ENCODE data around the gene GALNT9.

GALNT9 gene

DNA sequence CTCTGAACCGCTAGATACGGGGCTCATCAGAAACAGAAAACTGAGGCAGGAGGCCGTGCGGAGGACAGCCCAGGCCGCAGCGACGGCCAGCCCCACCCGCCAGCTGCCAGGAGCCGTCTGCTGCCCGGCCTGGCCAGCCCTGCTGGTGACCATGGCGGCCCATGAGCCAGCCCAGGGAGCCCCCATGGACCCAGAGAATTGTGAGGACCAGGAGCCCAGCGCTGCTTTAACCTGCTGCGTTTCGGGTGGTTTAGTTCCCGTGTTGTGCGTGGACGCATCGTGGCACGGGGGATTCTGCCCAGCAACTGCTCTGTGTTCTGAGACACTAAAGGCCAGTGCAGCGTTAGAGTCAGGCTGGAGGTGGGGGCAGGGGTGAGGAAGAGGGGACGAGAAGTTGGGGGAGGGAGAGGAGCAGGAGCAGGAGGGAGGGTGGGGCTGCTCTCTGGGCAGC, 140.9 kb downstream of the GALNT9 start:
- in situ Hi-C loops (cut with HindIII; ENCODE audit: low sequenced_read_pairs) = no loop called here

DNA sequence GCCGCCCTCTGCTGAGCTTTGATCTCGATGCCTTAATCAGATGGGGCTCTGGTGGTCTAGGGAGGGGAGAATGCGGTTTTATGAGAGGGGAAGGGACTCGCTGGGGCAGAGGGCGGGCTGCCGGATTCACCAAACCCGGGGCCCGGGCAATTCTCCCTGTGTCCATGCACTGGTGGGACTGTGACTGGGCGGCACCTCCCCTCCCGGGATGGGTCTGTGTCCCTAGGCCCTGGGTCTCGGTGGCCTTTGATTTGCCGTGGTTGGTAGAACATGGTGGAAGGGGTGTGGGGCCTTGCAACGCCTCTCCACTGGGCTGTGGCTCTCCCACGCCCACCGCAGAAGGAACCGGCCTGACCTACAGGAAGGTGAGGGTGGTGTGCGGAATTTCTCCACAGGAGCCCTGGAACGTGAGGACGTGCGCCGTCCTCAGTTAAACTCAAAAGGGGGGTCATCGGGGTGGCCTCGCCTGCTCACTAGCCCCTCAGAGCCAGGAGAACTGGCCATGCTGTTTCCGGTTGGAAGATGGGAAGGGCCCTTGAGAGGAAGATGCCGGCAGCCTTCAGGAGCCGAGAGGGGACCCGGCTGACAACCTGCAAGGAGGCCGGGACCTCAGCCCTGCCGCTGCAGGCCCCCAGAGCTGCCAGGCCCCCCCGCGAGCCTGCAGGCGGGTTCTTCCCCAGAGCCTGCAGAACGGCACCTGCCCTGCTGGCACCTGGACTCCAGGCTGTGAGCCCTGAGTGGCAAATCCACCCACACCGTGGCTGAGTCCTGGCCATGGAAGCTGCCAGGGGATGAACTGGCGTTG, 141.5 kb downstream of the GALNT9 start:
- in situ Hi-C loops (cut with HindIII; ENCODE audit: low sequenced_read_pairs) = no loop called here

DNA sequence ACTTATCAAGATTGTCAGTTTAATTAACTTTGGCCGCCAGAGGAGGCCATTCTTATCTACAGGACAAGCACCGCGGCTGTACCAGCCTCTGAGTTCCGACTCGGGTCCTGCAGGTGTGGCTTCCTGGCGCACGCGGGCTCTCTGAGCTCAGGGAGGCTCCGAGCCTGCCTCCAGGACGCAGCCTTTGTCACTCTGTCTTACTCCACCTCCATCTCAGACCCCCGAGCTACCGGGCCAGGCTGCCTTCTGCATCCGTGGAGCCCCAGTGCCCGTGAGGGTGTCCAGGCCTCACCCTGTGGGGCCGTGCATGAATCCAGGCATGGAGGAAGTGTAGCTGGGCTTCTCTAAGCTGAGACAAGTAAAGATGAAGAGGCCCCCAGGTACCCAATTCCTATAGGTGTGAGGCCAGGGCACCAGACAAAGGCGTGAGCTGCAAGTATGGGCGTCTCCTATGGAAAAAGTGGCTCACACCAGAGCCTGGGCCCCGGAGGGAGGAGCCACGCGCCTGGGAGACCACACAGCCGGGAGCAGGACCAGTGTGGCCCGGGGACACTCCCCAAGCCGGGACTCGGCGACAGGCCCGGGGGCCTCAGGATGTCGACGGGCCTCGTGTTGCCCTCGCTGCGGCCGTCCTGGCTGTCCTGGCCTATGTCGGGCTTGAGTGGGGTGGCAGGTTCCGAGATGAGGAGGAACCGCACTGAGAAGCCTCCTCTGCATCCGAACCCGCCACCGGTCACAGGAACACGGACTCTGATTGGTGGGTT, 142.3 kb downstream of the GALNT9 start:
- in situ Hi-C loops (cut with HindIII; ENCODE audit: low sequenced_read_pairs) = no loop called here

DNA sequence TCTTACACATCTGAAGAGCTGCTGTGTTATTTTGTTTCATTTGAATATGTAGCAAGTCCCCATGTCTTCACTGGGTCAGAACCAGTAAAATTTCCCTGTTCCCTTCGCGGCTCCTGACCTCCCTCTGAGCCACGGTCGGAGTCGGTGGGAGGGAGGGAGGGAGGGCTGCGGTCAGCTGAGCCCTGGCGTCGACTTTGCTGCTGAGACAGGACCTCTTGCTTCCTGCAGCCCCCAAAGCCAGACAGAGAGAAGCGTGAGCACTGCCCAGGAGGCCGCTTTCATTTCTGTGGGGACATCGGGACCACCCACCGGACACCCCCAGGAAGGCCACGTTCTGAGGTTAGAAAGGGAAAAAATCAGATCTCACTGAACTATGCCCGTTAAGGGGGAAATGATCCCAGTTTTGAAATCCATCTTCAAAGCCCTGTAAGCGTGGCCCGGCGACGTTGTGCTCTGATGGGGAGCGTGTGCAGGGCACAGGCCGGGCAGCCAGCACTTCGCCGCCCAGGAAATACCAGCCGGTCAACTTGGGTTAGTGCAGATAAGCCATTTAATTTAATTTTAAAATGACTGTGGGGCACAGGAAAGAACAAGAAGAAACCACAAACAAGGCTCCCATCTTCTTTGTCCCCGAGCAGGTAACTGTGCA, 143.1 kb downstream of the GALNT9 start:
- in situ Hi-C loops (cut with HindIII; ENCODE audit: low sequenced_read_pairs) = no loop called here

DNA sequence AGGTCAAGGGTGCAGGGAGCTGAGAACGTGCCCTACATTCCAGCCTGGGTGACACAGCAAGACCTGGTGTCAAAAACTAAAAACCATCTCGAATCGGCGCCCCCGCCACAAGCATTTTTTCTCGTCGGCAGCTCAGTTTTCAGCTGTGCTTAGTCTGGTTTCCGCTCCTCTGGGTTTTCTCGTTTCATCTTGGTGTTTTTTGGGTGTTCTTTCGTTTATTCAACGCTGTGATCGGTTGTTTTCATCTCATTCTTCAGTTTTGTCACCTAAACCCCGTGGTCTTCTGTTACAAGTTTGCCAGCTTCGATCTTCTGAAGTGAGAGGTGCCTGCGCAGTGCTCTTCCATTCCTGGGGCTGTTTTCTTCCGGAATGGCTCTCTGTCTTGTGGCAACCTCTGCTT, 143.7 kb downstream of the GALNT9 start:
- in situ Hi-C loops (cut with HindIII; ENCODE audit: low sequenced_read_pairs) = no loop called here

DNA sequence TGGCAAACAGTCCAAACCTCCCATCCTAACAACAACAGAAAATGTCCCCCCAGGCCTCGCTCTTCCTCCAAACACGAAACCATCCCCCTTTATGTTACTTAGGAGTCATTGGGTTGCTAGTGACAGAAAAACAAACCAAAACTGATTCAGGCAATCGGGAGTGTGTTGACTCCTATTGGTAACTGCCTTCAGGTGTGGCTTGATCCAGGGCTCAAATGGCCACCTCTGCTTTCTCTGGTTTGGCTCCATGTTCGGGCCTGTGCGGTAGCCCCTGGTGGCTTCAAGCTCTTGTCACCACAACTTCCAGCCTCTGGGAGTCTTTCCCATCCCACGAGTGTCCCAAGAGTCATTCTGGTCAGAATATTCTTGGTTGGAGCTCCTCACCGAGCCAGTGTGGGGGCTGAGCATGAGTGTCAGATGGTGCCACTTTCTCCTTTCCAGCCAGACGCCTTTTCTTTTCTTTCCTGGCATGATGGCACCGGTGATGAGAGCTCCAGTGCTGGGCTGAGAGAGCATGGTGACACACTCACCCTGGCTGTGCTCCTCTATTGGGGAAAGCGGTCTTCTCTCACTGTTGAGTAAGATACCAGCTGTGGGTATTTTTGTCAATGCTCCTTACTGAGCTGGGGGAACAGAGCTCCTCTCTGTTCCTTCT, 146.6 kb downstream of the GALNT9 start:
- in situ Hi-C loops (cut with HindIII; ENCODE audit: low sequenced_read_pairs) = no loop called here

DNA sequence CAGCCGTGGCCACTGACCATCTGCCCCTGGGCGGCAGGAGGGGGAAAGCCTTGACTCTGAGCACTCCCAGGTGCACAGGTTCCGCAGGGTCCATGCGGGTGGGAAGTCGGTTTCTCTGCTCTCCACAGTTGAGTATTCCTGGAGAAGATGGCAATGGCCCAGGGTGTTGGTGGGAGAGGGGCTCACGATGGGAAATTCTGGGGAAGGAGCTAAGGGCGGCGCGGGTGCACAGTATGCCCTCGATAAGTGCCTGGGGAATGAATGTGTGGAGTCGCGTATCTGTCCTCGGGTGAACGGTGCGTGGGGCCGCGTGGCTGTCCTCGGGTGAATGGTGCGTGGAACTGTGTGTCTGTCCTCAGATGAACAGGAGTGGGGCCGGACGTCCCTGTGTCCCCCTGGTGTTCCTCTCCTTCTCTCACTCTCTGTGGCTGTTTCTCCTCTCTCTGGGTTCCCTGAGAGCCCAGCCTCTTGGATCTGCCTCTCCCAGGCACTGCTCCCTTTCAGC, 147.1 kb downstream of the GALNT9 start:
- in situ Hi-C loops (cut with HindIII; ENCODE audit: low sequenced_read_pairs) = no loop called here

DNA sequence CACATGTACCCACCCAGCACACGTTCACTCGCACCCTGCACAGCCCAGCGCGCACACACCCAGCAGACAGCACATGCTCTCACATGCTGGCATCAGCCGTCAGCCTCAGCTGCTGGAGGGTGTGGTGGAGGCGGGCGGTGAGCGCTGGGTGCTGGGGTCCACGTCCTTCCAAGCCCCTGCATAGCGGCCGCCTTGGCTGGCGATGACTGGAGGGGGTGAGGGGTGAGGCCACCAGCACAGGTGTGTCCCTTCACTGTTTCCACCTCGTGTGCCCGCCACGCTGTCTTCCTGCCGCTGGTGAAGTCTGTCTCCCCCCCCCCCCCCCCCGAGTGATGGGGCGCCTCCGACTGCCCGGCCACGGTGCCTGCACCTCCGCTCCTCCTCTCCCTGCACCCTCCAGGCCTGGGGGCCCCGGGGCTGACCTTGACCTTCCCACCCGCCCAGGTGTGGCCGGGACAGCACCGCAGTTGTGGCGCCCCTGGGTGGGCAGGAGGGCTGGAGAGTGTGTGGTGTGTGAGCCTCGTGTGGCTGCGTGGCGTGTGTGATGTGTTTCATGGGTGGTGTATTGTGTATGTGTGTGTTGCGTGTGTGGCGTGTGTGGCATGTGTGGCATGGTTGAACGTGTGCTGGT, 147.7 kb downstream of the GALNT9 start:
- in situ Hi-C loops (cut with HindIII; ENCODE audit: low sequenced_read_pairs) = no loop called here

DNA sequence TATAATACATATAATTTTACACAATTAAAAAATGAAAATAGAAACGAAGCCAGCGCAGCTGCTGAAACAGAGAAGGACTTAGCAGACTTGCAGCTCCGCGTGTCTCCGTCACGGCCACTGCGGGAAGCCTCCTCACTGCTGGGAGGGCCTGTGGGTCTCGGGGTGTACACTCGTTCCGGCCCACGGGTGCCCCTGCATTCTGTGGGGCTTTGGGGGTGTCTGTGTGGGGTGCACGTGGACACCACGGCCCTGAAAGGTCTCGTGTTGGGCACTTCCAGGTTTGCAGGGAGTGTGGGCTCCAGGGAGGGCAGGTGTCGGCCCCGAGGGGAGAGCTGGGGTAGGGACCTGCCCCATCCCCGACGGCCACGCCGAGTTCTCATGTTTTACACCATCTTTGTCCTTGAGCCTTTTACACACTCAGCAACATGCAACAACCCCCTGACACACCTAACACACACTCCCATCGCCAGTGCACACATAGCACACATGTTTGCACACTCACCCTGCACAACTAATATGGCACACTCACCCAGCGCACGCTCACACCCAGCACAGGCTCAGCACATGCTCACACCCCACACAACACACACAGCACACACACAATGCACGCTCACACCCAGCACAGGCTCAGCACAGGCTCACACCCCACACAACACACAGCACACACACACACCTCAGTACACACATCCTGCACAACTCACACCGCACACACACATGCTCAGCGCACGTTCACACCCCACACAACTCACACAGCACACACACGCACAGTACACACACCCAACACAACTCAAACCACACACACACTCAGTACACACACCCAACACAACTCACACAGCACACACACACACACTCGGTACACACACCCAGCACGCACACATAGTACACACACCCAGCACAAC, 148.5 kb downstream of the GALNT9 start:
- in situ Hi-C loops (cut with HindIII; ENCODE audit: low sequenced_read_pairs) = no loop called here

DNA sequence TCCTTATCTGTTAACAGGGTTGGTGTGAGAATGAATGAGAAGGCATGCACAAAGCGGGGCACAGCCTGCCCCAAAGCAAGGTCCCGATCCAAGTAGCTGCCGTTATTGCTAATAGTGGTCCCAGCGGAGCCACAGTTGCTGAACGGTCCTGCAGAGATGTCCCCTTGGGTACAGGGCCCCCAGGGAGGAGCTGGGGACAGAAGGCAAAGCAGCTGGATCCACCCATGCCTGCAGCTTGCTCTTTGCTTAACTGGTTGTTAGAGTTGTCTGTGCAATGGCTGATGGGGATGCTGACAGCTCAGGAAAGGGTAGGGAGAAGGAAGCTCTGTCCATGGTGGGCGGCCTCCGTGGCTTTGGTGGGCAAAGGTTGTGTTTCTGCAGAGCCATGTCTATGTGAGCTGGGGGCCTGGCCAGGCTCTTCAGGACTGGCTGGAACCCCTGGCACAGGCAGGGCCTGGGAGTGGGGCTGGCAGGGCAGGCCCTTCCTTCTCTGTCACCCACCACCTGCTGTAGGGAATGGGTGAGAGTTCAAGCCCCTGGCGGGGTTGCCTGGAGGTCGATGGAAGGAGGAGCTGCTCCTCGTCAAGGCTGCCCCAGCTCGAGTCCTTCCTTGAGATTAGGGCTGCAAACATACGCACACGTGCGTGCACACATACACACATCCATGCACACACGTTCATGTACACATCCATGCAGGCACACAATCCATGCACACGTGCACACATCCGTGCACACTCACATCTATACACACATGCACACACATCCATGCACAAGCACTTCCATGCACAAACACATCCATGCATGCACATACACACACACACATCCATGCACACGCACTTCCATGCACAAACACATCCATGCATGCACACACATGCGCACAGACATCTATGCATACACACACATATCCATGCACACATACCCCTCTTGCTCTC, 149.7 kb downstream of the GALNT9 start:
- in situ Hi-C loops (cut with HindIII; ENCODE audit: low sequenced_read_pairs) = no loop called here

DNA sequence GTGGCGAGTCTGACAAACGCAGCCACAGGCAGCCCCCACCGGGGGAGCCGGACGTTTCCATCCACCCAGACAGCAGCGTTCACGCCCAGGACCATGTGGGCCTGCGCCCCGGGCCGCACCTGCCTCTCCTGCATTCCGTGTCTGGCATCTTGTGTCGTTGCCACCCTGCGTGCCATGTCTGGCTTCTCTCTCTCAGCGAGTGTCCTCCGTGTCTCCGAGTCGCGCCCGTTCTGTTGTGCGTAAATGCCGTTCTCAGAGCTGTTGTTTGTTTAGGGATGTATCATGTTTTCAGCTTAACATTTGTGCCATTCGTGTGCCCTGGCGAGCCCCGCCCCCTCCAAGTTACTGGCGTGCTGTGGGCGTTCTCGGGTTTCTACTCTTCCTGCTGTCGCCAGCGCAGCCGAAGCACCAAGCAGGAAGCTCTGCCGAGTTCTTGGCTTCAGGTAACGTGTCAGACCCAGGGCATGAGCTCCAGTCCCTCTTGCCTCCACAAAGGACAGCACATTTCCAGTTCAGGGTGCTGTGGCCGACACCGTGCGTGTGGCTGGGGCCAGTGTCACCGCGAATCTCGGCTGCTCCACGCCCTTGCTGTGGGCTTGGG, 150.5 kb downstream of the GALNT9 start:
- in situ Hi-C loops (cut with HindIII; ENCODE audit: low sequenced_read_pairs) = no loop called here

DNA sequence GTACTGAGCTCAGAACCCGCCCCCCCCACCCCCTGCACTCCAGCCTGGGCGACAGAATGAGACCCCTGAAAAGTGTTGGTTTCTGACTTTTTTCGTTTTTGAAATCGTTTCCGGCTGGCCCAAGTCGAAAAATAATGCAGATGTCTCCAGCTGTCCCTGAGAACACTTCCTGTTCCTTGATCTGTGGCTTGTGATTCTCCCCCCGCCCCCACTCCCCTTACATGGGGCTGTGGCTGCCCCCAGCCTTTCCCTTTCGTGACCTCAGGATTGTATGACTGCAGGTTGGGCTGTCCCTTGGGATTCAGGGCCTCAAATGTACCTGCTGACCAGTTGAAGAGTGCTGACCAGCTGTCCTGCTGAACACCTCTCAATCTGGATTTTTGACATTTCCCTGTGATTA, 151.1 kb downstream of the GALNT9 start:
- in situ Hi-C loops (cut with HindIII; ENCODE audit: low sequenced_read_pairs) = no loop called here

DNA sequence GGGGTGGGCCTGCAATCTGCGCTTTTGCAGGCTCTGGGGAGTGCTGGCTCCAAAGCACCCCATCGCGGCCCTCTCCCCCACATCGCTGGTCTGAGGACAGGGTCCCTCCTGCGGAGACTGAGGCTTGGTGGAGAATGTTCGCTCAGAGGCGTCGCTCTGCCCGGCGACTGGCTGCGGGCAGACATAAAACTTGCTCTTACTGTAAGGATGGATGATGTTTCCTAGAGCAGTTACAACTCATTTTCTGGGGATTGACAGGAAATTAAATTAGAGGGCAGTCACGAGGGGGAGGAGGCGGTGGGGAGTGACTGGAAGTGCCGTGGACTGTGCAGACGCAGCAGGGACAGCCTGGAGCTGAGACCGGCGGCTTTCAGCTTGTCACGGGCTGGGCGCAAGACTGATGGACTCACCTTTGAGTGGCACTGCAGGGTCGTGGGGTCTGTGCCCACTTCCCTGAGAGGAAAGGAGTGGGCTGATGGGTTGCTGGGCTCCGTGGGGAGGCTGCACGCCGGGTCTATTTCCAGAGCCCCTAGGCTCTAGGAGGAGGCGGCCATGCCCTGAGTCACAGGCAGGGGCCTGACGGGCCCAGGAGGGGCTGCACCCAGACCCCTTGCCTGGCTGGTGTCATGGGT, 152.4 kb downstream of the GALNT9 start:
- in situ Hi-C loops (cut with HindIII; ENCODE audit: low sequenced_read_pairs) = no loop called here

DNA sequence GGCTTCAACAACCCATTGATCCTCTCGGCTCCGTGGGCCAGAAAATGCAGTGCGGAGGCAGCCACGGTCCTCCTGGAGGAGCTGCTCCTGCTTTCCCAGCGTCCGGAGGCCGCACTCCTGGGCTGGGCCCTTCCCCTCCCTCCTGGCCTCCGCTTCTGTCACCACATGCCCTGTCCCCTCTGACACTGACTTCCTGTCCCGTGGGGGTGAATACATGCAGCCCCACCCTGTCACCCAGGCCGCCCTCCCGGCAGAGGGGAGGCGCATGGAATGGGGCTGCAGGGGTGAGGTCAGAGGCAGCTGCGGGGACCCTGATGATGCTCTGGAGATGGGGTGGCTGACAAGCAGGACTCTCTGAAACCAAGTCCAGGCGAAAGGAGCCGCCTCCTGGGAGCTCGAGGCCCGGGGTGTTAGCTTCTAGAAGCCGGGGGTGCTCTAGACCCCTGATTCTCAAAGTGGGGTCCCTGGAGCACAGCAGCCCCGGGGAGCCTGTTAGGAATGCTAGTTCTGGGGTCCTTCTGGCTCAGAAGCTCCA, 152.9 kb downstream of the GALNT9 start:
- in situ Hi-C loops (cut with HindIII; ENCODE audit: low sequenced_read_pairs) = no loop called here

DNA sequence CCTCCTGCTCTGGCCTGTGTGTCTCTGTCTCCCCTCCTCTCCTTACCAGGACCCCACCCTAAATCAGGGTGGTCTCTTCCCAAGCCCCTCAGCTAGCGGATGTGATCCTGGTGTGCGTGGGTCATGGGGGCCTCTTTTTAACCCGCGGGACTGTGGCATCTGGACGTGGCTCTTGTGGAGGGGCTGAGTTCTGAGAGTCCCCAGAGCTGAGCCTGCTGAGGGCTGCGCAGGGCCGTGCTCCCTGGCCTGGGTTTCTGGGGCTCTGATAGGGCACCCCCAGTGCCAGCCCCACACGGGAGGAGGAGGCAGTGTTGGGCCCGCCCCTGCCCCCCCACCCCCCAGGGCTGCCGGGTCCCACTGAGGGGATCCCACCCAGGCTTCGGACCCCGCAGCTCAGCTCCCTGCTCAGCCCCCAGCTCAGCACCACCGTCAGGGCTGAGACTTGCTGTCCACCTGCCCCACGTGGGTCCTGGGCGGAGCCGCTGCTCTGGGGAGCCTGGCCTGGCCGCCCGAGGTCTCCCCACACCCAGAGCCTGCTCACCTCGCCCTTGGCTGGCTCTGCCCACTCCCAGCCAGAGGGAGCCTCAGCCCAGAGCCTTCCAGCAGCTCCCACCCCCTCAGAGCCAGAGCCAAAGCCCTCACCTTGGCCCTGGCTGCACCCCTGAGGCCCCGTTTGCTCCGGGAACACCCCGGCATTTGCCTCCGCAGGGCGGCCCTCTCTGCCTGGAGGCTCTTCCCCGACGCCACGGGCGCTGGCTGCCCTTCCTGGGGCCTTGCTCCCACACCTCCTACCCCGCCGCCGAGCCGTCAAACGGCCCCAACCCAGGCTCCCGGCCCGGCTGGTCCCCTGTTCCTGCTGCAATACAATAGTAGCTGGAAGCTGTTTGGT, 153.6 kb downstream of the GALNT9 start:
- in situ Hi-C loops (cut with HindIII; ENCODE audit: low sequenced_read_pairs) = no loop called here

DNA sequence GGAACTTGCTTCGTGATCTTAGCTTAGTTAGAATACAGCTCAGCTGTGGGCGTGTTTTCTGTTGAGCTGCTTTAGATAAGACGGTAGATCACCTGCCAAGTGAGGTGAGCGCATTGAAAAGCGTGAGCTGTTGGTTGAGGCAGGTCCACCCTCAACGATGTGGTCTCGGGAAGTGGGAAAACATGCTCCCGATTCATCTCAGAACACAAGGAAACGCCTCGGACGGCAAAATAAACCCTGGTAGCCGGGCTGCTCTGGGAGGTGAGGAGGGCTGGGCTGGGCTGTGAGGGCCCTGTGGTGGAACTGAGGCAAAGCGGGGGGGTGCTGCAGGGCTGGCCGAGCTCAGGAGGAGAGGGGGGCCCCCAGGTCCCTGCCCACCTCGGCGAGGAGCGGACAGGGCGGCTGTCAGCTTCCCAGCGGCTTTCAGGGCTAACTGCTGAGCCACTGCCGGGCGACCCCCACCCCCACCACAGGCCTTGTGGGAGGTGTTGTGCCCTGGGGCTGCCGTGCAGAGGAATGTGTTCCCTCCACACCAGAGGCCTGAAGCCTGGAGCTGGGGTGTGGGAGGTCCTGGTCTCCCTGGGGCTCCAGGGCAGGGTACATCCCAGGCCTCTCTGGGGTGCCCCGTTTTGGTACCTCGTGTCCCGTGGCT, 154.4 kb downstream of the GALNT9 start:
- in situ Hi-C loops (cut with HindIII; ENCODE audit: low sequenced_read_pairs) = no loop called here

Measured in DLD1 (cell line).